ENCODE measurements around the gene LITAFD.
"Not testable (repeated sequence)": the region's sequence is repeated elsewhere in the genome, so short reads cannot be mapped to it uniquely, and the experiment has no call there.

LITAFD gene

GRCh38 chr16:8882041-8882617 is at the start of gene LITAFD:
Gene LITAFD (plus strand): TSS chr16:8882351. CDS start chr16:8884356, 2,005 bp downstream.
- no peak for FAIRE-seq
- no peak for DNase-seq (ENCODE audit: insufficient read length, low spot score)

- DNase-seq (ENCODE audit: insufficient read length, low spot score) = no peak
- no peak for FAIRE-seq
These were observed 49.4 kb upstream of the LITAFD start for GRCh38 chr16:8832717-8833105.

- DNase-seq (ENCODE audit: insufficient read length, low spot score); FAIRE-seq: not testable (repeated sequence)
These were observed 45.4 kb upstream of the LITAFD start for GRCh38 chr16:8836797-8837196.

- DNase-seq (ENCODE audit: insufficient read length, low spot score); FAIRE-seq: not testable (repeated sequence)
These were observed 44.6 kb upstream of the LITAFD start for GRCh38 chr16:8837594-8837993.

- DNase-seq (ENCODE audit: insufficient read length, low spot score); FAIRE-seq: not testable (repeated sequence)
These were observed 40.1 kb upstream of the LITAFD start for GRCh38 chr16:8842016-8842415.

- DNase-seq (ENCODE audit: insufficient read length, low spot score); FAIRE-seq: not testable (repeated sequence)
These were observed 38.9 kb upstream of the LITAFD start for GRCh38 chr16:8843296-8843695.

GRCh38 chr16:8845699-8846298 is 36.4 kb upstream of the LITAFD start:
- no peak for FAIRE-seq

GRCh38 chr16:8846401-8846932 is 35.7 kb upstream of the LITAFD start:
- no peak for FAIRE-seq
- no peak for DNase-seq (ENCODE audit: insufficient read length, low spot score)

More at GRCh38 chr16:8845699-8846298, 36.4 kb upstream of the LITAFD start:
- no peak for DNase-seq (ENCODE audit: insufficient read length, low spot score)

- no peak for FAIRE-seq
These were observed 35.0 kb upstream of the LITAFD start for GRCh38 chr16:8847145-8847544.

GRCh38 chr16:8847623-8848022 is 34.5 kb upstream of the LITAFD start:
- no peak for DNase-seq (ENCODE audit: insufficient read length, low spot score)

More at GRCh38 chr16:8847145-8847544, 35.0 kb upstream of the LITAFD start:
- DNase-seq (ENCODE audit: insufficient read length, low spot score) = no peak

GRCh38 chr16:8848231-8848938 is 33.8 kb upstream of the LITAFD start:
- no peak for FAIRE-seq

More at GRCh38 chr16:8847623-8848022, 34.5 kb upstream of the LITAFD start:
- FAIRE-seq = no peak

GRCh38 chr16:8848939-8849391 is 33.2 kb upstream of the LITAFD start:
- no peak for FAIRE-seq
- peak; percentile 74 for DNase-seq (ENCODE audit: insufficient read length, low spot score)

More at GRCh38 chr16:8848231-8848938, 33.8 kb upstream of the LITAFD start:
- no peak for DNase-seq (ENCODE audit: insufficient read length, low spot score)

- DNase-seq (ENCODE audit: insufficient read length, low spot score) (no peak), FAIRE-seq (no peak)
These were observed 32.6 kb upstream of the LITAFD start for GRCh38 chr16:8849411-8850011.

GRCh38 chr16:8850279-8850885 is 31.8 kb upstream of the LITAFD start:
- DNase-seq (ENCODE audit: insufficient read length, low spot score) (no peak), FAIRE-seq (no peak)

GRCh38 chr16:8851761-8852403 is 30.3 kb upstream of the LITAFD start:
- DNase-seq (ENCODE audit: insufficient read length, low spot score) (no peak), FAIRE-seq (no peak)

- no peak for DNase-seq (ENCODE audit: insufficient read length, low spot score)
- no peak for FAIRE-seq
These were observed 29.6 kb upstream of the LITAFD start for GRCh38 chr16:8852534-8852933.

GRCh38 chr16:8853150-8853549 is 29.0 kb upstream of the LITAFD start:
- no peak for DNase-seq (ENCODE audit: insufficient read length, low spot score)

GRCh38 chr16:8853611-8854010 is 28.5 kb upstream of the LITAFD start:
- no peak for DNase-seq (ENCODE audit: insufficient read length, low spot score)
- no peak for FAIRE-seq

More at GRCh38 chr16:8853150-8853549, 29.0 kb upstream of the LITAFD start:
- FAIRE-seq = no peak

GRCh38 chr16:8854298-8854948 is 27.7 kb upstream of the LITAFD start:
- FAIRE-seq (no peak), DNase-seq (ENCODE audit: insufficient read length, low spot score) (no peak)

All from HTR-8/SVneo (cell line).